Neuronal stem cell (in vitro differentiated cells): ENCODE results near the gene GABBR1.

ENCODE experiments used
- DNase-seq: peaks from one replicate; pipeline ENCODE4 v3.0.0-alpha.2; 2013; ENCODE audit warnings: low spot score
- H2AFZ ChIP-seq: one replicate; pipeline ENCODE4 v1.6.1; 2013; ENCODE audit warnings: mild to moderate bottlenecking, low read length, inconsistent platforms
- H2AK5ac ChIP-seq: 2 replicates; pipeline ENCODE4 v1.6.1; 2013; ENCODE audit warnings: low read depth, mild to moderate bottlenecking, inconsistent platforms, low read length, moderate library complexity, mixed read lengths
- H2BK120ac ChIP-seq: 2 replicates; pipeline ENCODE4 v1.6.1; 2013; ENCODE audit warnings: low read depth, mild to moderate bottlenecking, inconsistent platforms, low read length, moderate library complexity, mixed read lengths
- H2BK12ac ChIP-seq: one replicate; pipeline ENCODE4 v1.6.1; 2013; ENCODE audit warnings: low read length, inconsistent platforms
- H2BK15ac ChIP-seq: 2 replicates; pipeline ENCODE4 v1.6.1; 2013; ENCODE audit warnings: mild to moderate bottlenecking, low read length, inconsistent platforms, mixed read lengths
- H2BK5ac ChIP-seq: one replicate; pipeline ENCODE4 v1.6.1; 2013; ENCODE audit warnings: inconsistent platforms, mild to moderate bottlenecking, low read length, moderate library complexity
- H3K14ac ChIP-seq: one replicate; pipeline ENCODE4 v1.6.1; 2013; ENCODE audit warnings: low read length, inconsistent platforms
- H3K18ac ChIP-seq: 2 replicates; pipeline ENCODE4 v1.6.1; 2013; ENCODE audit warnings: low read length, inconsistent platforms
- H3K23ac ChIP-seq: 2 replicates; pipeline ENCODE4 v1.6.1; 2013; ENCODE audit warnings: low read depth, mild to moderate bottlenecking, mixed read lengths, low read length, inconsistent platforms; ENCODE audit not compliant: poor library complexity
- H3K27ac ChIP-seq: replicated peaks from 3 replicates; pipeline ENCODE4 v1.5.1; 2013; ENCODE audit warnings: low read length, inconsistent platforms
- H3K27me3 ChIP-seq, 3 experiments: 2 replicates each; pipeline ENCODE4 v1.6.1; 2013; ENCODE audit warnings: low read length in 3 of 3, mild to moderate bottlenecking in 2 of 3, inconsistent platforms in 1 of 3, low read depth in 1 of 3, mixed read lengths in 1 of 3, moderate library complexity in 1 of 3; ENCODE audit not compliant: control insufficient read depth in 3 of 3, insufficient read depth in 3 of 3
- H3K36me3 ChIP-seq, 2 donors: replicated peaks in 1 of 2; 2 replicates each; pipeline ENCODE4 v1.6.1; 2013; ENCODE audit warnings: low read length in 2 of 2; ENCODE audit not compliant: control insufficient read depth in 2 of 2, insufficient read depth in 2 of 2
- H3K4ac ChIP-seq: 2 replicates; pipeline ENCODE4 v1.6.1; 2013; ENCODE audit warnings: inconsistent platforms, mild to moderate bottlenecking, low read length, moderate library complexity
- H3K4me1 ChIP-seq, 2 donors: 1 replicate in 1 of 2; 2 replicates in 1 of 2; pipeline ENCODE4 v1.6.1; 2013; ENCODE audit warnings: low read length in 2 of 2, low read depth in 1 of 2; ENCODE audit not compliant: control insufficient read depth in 2 of 2, insufficient read depth in 1 of 2
- H3K4me2 ChIP-seq: one replicate; pipeline ENCODE4 v1.6.1; 2013; ENCODE audit warnings: mild to moderate bottlenecking, low read length, inconsistent platforms; ENCODE audit not compliant: insufficient read depth, poor library complexity, severe bottlenecking
- H3K4me3 ChIP-seq, 2 donors: 2 replicates each; pipeline ENCODE4 v1.5.1; 2013; ENCODE audit warnings: low read length in 2 of 2, mild to moderate bottlenecking in 2 of 2, inconsistent platforms in 1 of 2, moderate library complexity in 1 of 2
- H3K79me1 ChIP-seq: one replicate; pipeline ENCODE4 v1.6.1; 2013; ENCODE audit warnings: low read depth, mild to moderate bottlenecking, inconsistent platforms, low read length, moderate library complexity
- H3K9ac ChIP-seq: one replicate; pipeline ENCODE4 v1.6.1; 2013; ENCODE audit warnings: mild to moderate bottlenecking, low read depth, low read length, inconsistent platforms; ENCODE audit not compliant: poor library complexity
- H3K9me3 ChIP-seq, 2 donors: replicated peaks in 1 of 2; 2 replicates each; pipeline versions ENCODE3 to v1.6.1; 2013; ENCODE audit warnings: low read length in 2 of 2, mild to moderate bottlenecking in 2 of 2, inconsistent platforms in 1 of 2, low read depth in 1 of 2, mixed read lengths in 1 of 2, moderate library complexity in 1 of 2; ENCODE audit not compliant: control insufficient read depth in 2 of 2, insufficient read depth in 1 of 2
- H4K8ac ChIP-seq: one replicate; pipeline ENCODE4 v1.6.1; 2013; ENCODE audit warnings: low read depth, mild to moderate bottlenecking, inconsistent platforms, low read length, moderate library complexity
- H4K91ac ChIP-seq: one replicate; pipeline ENCODE4 v1.6.1; 2013; ENCODE audit warnings: low read length, low read depth, mild to moderate bottlenecking, inconsistent platforms; ENCODE audit not compliant: poor library complexity
- WGBS, 2 donors: extraction: QIAGEN DNeasy Blood & Tissue Kit; methylation state at CpG; one replicate each; pipeline ENCODE4 v1.1.7; 2013; ENCODE audit warnings: missing lambda C conversion rate in 2 of 2, mixed read lengths in 1 of 2; ENCODE audit not compliant: insufficient read length in 2 of 2, insufficient replicate concordance in 1 of 2; ENCODE audit errors: extremely low coverage in 2 of 2; 5-methylcytosine and 5-hydroxymethylcytosine counted together

The GABBR1 gene

GRCh38 chr6:29608131-29608530 lies 24.9 kb downstream of the GABBR1 start:
- Histone ChIP-seq H3K27ac (no peak overlapping the region), H3K23ac (no peak overlapping the region), H2BK5ac (no peak overlapping the region), H3K4ac (no peak overlapping the region), H3K9ac (no peak overlapping the region), H3K27me3 (no peaks in the 10 kb centered on the region), H3K4me2 (no peak overlapping the region), H3K18ac (no peak overlapping the region), H2BK120ac (no peak overlapping the region), H2AFZ (no peak overlapping the region), H3K9me3 (no peaks in the 10 kb centered on the region), H3K79me1 (no peaks in the 10 kb centered on the region), H2BK15ac (no peak overlapping the region), H4K8ac (no peak overlapping the region), H3K4me1 (peaks cover 6% of the 10 kb centered on the region in 2 donors), H3K36me3 (peaks cover 68 to 99% of the 10 kb centered on the region in 2 donors), H3K14ac (no peak overlapping the region), H3K4me3 (no peak overlapping the region), H4K91ac (no peak overlapping the region), H2AK5ac (no peak overlapping the region), H2BK12ac (no peak overlapping the region)
- no peak for DNase-seq

- DNase-seq: no peak
- no peak overlapping the region for H2AFZ ChIP-seq
- H2AK5ac ChIP-seq: no peak overlapping the region
- no peak overlapping the region for H3K4me3 ChIP-seq
- H3K4me1 ChIP-seq: peaks cover 9 to 10% of the 10 kb centered on the region in 2 donors
- no peak overlapping the region for H3K23ac ChIP-seq
- H4K91ac ChIP-seq: no peak overlapping the region
- H4K8ac ChIP-seq: no peak overlapping the region
- H3K18ac ChIP-seq: no peak overlapping the region
- H2BK120ac ChIP-seq: no peak overlapping the region
- no peak overlapping the region for H3K27ac ChIP-seq
- no peaks in the 10 kb centered on the region for H3K9me3 ChIP-seq
- H3K9ac ChIP-seq: no peak overlapping the region
- H3K27me3 ChIP-seq: no peaks in the 10 kb centered on the region
- no peak overlapping the region for H3K14ac ChIP-seq
- peaks cover 69 to 98% of the 10 kb centered on the region in 2 donors for H3K36me3 ChIP-seq
- WGBS, 2 donors: no CpG with 5 or more reads among the region's 2 CpGs
- no peak overlapping the region for H3K4me2 ChIP-seq
- H2BK5ac ChIP-seq: no peak overlapping the region
- H3K4ac ChIP-seq: no peak overlapping the region
- H2BK12ac ChIP-seq: no peak overlapping the region
- no peak overlapping the region for H2BK15ac ChIP-seq
- peaks cover 3% of the 10 kb centered on the region for H3K79me1 ChIP-seq
Observed at GRCh38 chr6:29603930-29604329, 29.1 kb downstream of the GABBR1 start.

GRCh38 chr6:29603456-29603855 lies 29.5 kb downstream of the GABBR1 start:
- no peak overlapping the region for H3K14ac ChIP-seq
- H3K4me2 ChIP-seq: no peak overlapping the region
- peaks cover 3% of the 10 kb centered on the region for H3K79me1 ChIP-seq
- H3K4me1 ChIP-seq: peaks cover 9 to 10% of the 10 kb centered on the region in 2 donors
- H3K23ac ChIP-seq: no peak overlapping the region
- no peak overlapping the region for H3K4ac ChIP-seq
- H3K36me3 ChIP-seq: peaks cover 66 to 98% of the 10 kb centered on the region in 2 donors
- no peak overlapping the region for H4K8ac ChIP-seq
- no peak overlapping the region for H2BK15ac ChIP-seq
- H3K18ac ChIP-seq: no peak overlapping the region
- H2AFZ ChIP-seq: no peak overlapping the region
- H2AK5ac ChIP-seq: no peak overlapping the region
- no peaks in the 10 kb centered on the region for H3K27me3 ChIP-seq
- H3K4me3 ChIP-seq: no peak overlapping the region
- H3K9me3 ChIP-seq: no peaks in the 10 kb centered on the region
- no peak overlapping the region for H3K9ac ChIP-seq
- H2BK5ac ChIP-seq: no peak overlapping the region
- no peak for DNase-seq
- WGBS, 2 donors: no CpG with 5 or more reads among the region's 11 CpGs
- no peak overlapping the region for H2BK12ac ChIP-seq
- H4K91ac ChIP-seq: no peak overlapping the region
- no peak overlapping the region for H2BK120ac ChIP-seq
- H3K27ac ChIP-seq: peak overlapping the region; percentile 29

- Histone ChIP-seq H3K4me1 (peaks cover 9 to 10% of the 10 kb centered on the region in 2 donors), H2BK5ac (no peak overlapping the region), H2BK12ac (peak overlapping the region; percentile 25), H3K18ac (peak overlapping the region; percentile 73), H2BK15ac (no peak overlapping the region), H2AK5ac (no peak overlapping the region), H2BK120ac (no peak overlapping the region), H4K8ac (peak overlapping the region; percentile 99), H3K23ac (peak overlapping the region; percentile 18), H2AFZ (no peak overlapping the region), H3K4me3 (no peak overlapping the region), H3K36me3 (peaks cover 59 to 91% of the 10 kb centered on the region in 2 donors), H3K4me2 (no peak overlapping the region), H3K14ac (peak overlapping the region; percentile 64), H3K9ac (peak overlapping the region; percentile 67), H4K91ac (no peak overlapping the region), H3K27ac (peak overlapping the region; percentile 18), H3K27me3 (no peaks in the 10 kb centered on the region), H3K9me3 (no peaks in the 10 kb centered on the region), H3K79me1 (peaks cover 3% of the 10 kb centered on the region), H3K4ac (no peak overlapping the region)
- no CpG with 5 or more reads among the region's 12 CpGs for WGBS, 2 donors
- no peak for DNase-seq
Observed at GRCh38 chr6:29602564-29603361, 30.2 kb downstream of the GABBR1 start.
